GM10248 (cell line): Measurements from ENCODE around the gene ITGB3.

ENCODE experiments used
- CTCF ChIA-PET: fragments of 300-600 bp; sonication (Branson Sonifier 250); formaldehyde crosslinking; extraction: SDS; loops from one replicate; lab custom pipeline; 2021; ENCODE audit warnings: antibody characterized with exemption; lab: Yijun Ruan, JAX
- POLR2A ChIA-PET: fragments of 350-650 bp; sonication (Branson Sonifier 250); formaldehyde crosslinking; extraction: SDS; loops from one replicate; lab custom pipeline; 2020; ENCODE audit warnings: antibody characterized with exemption; lab: Yijun Ruan, JAX
- DNase-seq: peaks from one replicate; pipeline ENCODE4 v3.0.0; 2012; ENCODE audit errors: extremely low spot score
- CTCF ChIP-seq: IDR thresholded peaks from 2 replicates; pipeline ENCODE4 v1.5.1; 2012; ENCODE audit warnings: mild to moderate bottlenecking, low read depth; ENCODE audit errors: extremely low read depth, missing control alignments, control extremely low read depth

The ITGB3 gene

GRCh38 chr17:47332287-47332686 is 78.7 kb downstream of the ITGB3 start:
- TF ChIP-seq CTCF, result no peak
- ChIA-PET POLR2A (no interaction called here), CTCF (interaction anchor here (1.0 kb wide), 1 partner anchor 103 kb away, joined by 3 read pairs; no protein-coding TSS in a partner anchor)
- no peak for DNase-seq

- ChIA-PET POLR2A (interaction anchor here (0.5 kb wide), 1 partner anchor 528 kb away, joined by 9 read pairs; no protein-coding TSS in a partner anchor), CTCF (interaction anchor here (0.6 to 1.6 kb wide), 4 partner anchors 20 to 280 kb away, joined by 3 to 4 read pairs (median 3); no protein-coding TSS in a partner anchor)
- no peak for DNase-seq
- TF ChIP-seq CTCF, result no peak
Measured at GRCh38 chr17:47335101-47335936, 81.7 kb downstream of the ITGB3 start.

- CTCF ChIA-PET, result interaction anchor here (1.0 to 1.7 kb wide), 3 partner anchors 14 to 278 kb away, joined by 3 to 4 read pairs (median 3); partner anchors contain the start of gene EFCAB13
- DNase-seq, result no peak
- POLR2A ChIA-PET, result interaction anchor here (0.6 kb wide), 1 partner anchor 417 kb away, joined by 3 read pairs; no protein-coding TSS in a partner anchor
- no peak for TF ChIP-seq CTCF
Measured at GRCh38 chr17:47338026-47338425, 84.4 kb downstream of the ITGB3 start.

- ChIA-PET POLR2A (no interaction called here), CTCF (no interaction called here)
- no peak for DNase-seq
- no peak for TF ChIP-seq CTCF
Measured at GRCh38 chr17:47352848-47353247, 99.2 kb downstream of the ITGB3 start.

- no peak for TF ChIP-seq CTCF
- no peak for DNase-seq
- CTCF ChIA-PET, result no interaction called here
- POLR2A ChIA-PET, result no interaction called here
Measured at GRCh38 chr17:47358652-47359051, 105.0 kb downstream of the ITGB3 start.
